Neural cell (in vitro differentiated cells): ENCODE measurements around the gene HCFC1. TPM values are rescaled to one million over a fixed set of nuclear protein-coding genes. Genes with fewer than 3 reads are reported as not detected.

Source experiments
- H2AFZ ChIP-seq: fragments of 200-600, 300-800 bp; sonication (generic), shearing (Covaris generic); 2 replicates; pipeline ENCODE4 v1.6.0; 2014; ENCODE audit warnings: low read depth, mild to moderate bottlenecking, antibody characterized with exemption, low read length, moderate library complexity
- H3F3A ChIP-seq: fragments of 200-600 bp; shearing (Covaris generic); 2 replicates; pipeline ENCODE4 v1.6.1; 2016; ENCODE audit warnings: mild to moderate bottlenecking, moderate library complexity, mixed read lengths, antibody characterized with exemption, low read length; ENCODE audit not compliant: insufficient read depth, poor library complexity, severe bottlenecking
- H3K27ac ChIP-seq: fragments of 200-600, 300-800 bp; sonication (generic), shearing (Covaris generic); 2 replicates; pipeline ENCODE4 v1.5.1; 2014; ENCODE audit warnings: mild to moderate bottlenecking, low read length, moderate library complexity
- H3K27me3 ChIP-seq: fragments of 300-800, 200-600 bp; sonication (generic), shearing (Covaris generic); 2 replicates; pipeline ENCODE4 v1.6.0; 2014; ENCODE audit warnings: mild to moderate bottlenecking, low read depth, low read length, moderate library complexity; ENCODE audit not compliant: insufficient read depth
- H3K36me3 ChIP-seq: fragments of 300-800, 200-600 bp; sonication (generic), shearing (Covaris generic); 2 replicates; pipeline ENCODE4 v1.5.1; 2014; ENCODE audit warnings: mild to moderate bottlenecking, antibody characterized with exemption, low read length, moderate library complexity; ENCODE audit not compliant: insufficient read depth
- H3K4me2 ChIP-seq: fragments of 300-800, 200-600 bp; sonication (generic), shearing (Covaris generic); 2 replicates; pipeline ENCODE4 v1.6.0; 2014; ENCODE audit warnings: mild to moderate bottlenecking, low read length
- H3K4me3 ChIP-seq: fragments of 300-800, 200-600 bp; sonication (generic), shearing (Covaris generic); 2 replicates; pipeline ENCODE4 v1.5.1; 2014; ENCODE audit warnings: mild to moderate bottlenecking, low read length, moderate library complexity
- H3K79me2 ChIP-seq: fragments of 200-600 bp; shearing (Covaris generic); replicated peaks from 2 replicates; pipeline ENCODE4 v1.6.0; 2014; ENCODE audit warnings: mild to moderate bottlenecking, low read length, moderate library complexity; ENCODE audit not compliant: insufficient read depth
- H3K9ac ChIP-seq: fragments of 300-800, 200-600 bp; sonication (generic), shearing (Covaris generic); 2 replicates; pipeline ENCODE4 v1.6.1; 2016; ENCODE audit warnings: mild to moderate bottlenecking, low read length, mixed read lengths
- H3K9me2 ChIP-seq: fragments of 200-600 bp; shearing (Covaris generic); 2 replicates; pipeline ENCODE4 v1.6.1; 2016; ENCODE audit warnings: mild to moderate bottlenecking, low read length, mixed read lengths; ENCODE audit not compliant: insufficient read depth
- H3K9me3 ChIP-seq: fragments of 200-600, 300-800 bp; sonication (generic), shearing (Covaris generic); 2 replicates; pipeline ENCODE4 v1.6.1; 2016; ENCODE audit warnings: mild to moderate bottlenecking, mixed run types, low read length, moderate library complexity, mixed read lengths
- H4K20me1 ChIP-seq: fragments of 200-600 bp; shearing (Covaris generic); 2 replicates; pipeline ENCODE4 v1.6.1; 2016; ENCODE audit warnings: mild to moderate bottlenecking, mixed run types; ENCODE audit not compliant: insufficient read depth
- EP300 ChIP-seq: fragments of 450-650 bp; conservative IDR thresholded peaks from 2 replicates; pipeline ENCODE4 v1.6.1; 2014; ENCODE audit warnings: antibody characterized with exemption, mild to moderate bottlenecking, moderate library complexity; ENCODE audit not compliant: poor library complexity, severe bottlenecking
- EZH2 ChIP-seq: fragments of 200-600, 300-800 bp; shearing (Covaris generic), sonication (generic); IDR thresholded peaks from 2 replicates; pipeline ENCODE4 v1.6.1; 2014; ENCODE audit warnings: antibody characterized with exemption, low read length, borderline replicate concordance, mild to moderate bottlenecking; ENCODE audit not compliant: insufficient read depth, poor library complexity, severe bottlenecking
- MXI1 ChIP-seq: fragments of 450-650 bp; conservative IDR thresholded peaks from 2 replicates; pipeline ENCODE4 v1.6.1; 2014; ENCODE audit warnings: antibody characterized with exemption, mild to moderate bottlenecking; ENCODE audit not compliant: poor library complexity, severe bottlenecking
- POLR2AphosphoS5 ChIP-seq: IDR thresholded peaks from 2 replicates; pipeline ENCODE4 v1.6.1; 2012
- RAD21 ChIP-seq: fragments of 450-650 bp; conservative IDR thresholded peaks from 2 replicates; pipeline ENCODE4 v1.6.1; 2014; ENCODE audit warnings: antibody characterized with exemption, mild to moderate bottlenecking, moderate library complexity
- SMC3 ChIP-seq: fragments of 450-650 bp; conservative IDR thresholded peaks from 2 replicates; pipeline ENCODE4 v1.6.1; 2014; ENCODE audit warnings: antibody characterized with exemption, mild to moderate bottlenecking, moderate library complexity; ENCODE audit not compliant: poor library complexity
- TAF1 ChIP-seq: IDR thresholded peaks from 2 replicates; pipeline ENCODE4 v1.6.1; 2012; ENCODE audit warnings: low read depth
- polyA plus RNA-seq: library from polyadenylated mRNA; depleted of rRNA; stranded (reverse); fragments of >200 nt; gene quantifications from 2 replicates; pipeline ENCODE4 v1.2.3, GENCODE V29; 2014
- TF ChIP-seq, protein P1 (sequence below): IDR thresholded peaks from 2 replicates; pipeline ENCODE4 v1.6.1; 2012; ENCODE audit warnings: borderline replicate concordance
- TF ChIP-seq, protein P2 (sequence below): fragments of 450-650 bp; IDR thresholded peaks from 2 replicates; pipeline ENCODE4 v1.5.1; 2014; ENCODE audit warnings: antibody characterized with exemption, mild to moderate bottlenecking, moderate library complexity; ENCODE audit not compliant: poor library complexity, severe bottlenecking

HCFC1 gene
- polyA plus RNA-seq, 1 donor from 2014 or later: 7.3 TPM

DNA sequence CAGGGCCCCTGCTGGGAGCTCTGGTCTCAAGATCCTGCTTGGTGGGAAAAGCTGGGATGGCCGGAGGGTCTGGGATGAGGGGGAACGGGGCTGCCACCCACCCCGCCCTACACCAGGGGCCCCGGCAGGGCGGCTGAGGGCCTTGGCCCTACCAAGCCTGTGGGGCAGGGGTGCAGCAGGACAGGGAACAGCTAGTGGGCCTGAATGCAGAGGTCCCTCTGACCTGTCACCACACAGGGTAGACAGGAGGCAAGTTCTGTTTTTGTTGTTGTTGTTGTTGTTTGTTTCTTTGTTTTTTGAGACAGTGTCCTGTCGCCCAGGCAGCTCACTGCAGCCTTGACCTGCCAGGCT, 26.8 kb downstream of the HCFC1 start:
- H3K4me2 ChIP-seq: no peak overlapping the region
- no peak overlapping the region for H3K27ac ChIP-seq

DNA sequence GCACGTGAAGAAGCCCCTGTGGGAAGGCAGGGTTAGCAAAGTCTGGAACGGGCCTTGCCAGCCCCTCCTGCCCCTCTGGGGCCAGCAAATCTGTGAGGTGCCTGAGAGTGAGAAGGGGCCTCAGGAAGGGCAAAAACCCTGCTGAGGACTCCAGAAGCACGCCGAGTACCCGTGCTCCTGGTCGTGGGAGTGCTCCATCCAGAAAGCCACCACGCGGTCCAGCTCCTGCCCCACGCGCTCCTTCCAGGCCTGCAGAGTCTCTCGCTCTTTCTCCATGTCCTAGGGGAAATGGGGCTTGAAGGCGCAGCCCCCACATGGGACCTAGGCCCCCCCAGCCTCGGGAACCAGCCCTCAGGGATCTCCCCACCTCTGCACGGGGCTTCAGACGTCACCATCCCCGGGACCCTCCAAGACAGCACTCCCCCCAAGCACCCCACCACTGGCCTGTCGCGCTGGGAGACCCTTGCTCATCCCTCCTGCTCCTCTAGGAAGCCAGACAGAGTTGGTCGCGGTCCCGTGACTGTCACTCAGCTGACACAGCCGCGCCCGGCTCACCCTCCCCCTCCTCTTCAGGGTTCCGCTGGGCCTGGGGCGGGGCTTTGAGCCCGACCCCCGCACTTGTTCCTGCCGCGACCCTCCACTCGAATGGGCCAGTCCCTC, 27.3 kb downstream of the HCFC1 start, which contains the start of gene RENBP:
RENBP (minus strand) TSS at position 504 of the 660 bp plus-strand sequence; CDS start at position 471, 33 bp downstream.
- TF ChIP-seq, protein P1, sequence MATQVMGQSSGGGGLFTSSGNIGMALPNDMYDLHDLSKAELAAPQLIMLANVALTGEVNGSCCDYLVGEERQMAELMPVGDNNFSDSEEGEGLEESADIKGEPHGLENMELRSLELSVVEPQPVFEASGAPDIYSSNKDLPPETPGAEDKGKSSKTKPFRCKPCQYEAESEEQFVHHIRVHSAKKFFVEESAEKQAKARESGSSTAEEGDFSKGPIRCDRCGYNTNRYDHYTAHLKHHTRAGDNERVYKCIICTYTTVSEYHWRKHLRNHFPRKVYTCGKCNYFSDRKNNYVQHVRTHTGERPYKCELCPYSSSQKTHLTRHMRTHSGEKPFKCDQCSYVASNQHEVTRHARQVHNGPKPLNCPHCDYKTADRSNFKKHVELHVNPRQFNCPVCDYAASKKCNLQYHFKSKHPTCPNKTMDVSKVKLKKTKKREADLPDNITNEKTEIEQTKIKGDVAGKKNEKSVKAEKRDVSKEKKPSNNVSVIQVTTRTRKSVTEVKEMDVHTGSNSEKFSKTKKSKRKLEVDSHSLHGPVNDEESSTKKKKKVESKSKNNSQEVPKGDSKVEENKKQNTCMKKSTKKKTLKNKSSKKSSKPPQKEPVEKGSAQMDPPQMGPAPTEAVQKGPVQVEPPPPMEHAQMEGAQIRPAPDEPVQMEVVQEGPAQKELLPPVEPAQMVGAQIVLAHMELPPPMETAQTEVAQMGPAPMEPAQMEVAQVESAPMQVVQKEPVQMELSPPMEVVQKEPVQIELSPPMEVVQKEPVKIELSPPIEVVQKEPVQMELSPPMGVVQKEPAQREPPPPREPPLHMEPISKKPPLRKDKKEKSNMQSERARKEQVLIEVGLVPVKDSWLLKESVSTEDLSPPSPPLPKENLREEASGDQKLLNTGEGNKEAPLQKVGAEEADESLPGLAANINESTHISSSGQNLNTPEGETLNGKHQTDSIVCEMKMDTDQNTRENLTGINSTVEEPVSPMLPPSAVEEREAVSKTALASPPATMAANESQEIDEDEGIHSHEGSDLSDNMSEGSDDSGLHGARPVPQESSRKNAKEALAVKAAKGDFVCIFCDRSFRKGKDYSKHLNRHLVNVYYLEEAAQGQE: no peak
- TF ChIP-seq, protein P2, sequence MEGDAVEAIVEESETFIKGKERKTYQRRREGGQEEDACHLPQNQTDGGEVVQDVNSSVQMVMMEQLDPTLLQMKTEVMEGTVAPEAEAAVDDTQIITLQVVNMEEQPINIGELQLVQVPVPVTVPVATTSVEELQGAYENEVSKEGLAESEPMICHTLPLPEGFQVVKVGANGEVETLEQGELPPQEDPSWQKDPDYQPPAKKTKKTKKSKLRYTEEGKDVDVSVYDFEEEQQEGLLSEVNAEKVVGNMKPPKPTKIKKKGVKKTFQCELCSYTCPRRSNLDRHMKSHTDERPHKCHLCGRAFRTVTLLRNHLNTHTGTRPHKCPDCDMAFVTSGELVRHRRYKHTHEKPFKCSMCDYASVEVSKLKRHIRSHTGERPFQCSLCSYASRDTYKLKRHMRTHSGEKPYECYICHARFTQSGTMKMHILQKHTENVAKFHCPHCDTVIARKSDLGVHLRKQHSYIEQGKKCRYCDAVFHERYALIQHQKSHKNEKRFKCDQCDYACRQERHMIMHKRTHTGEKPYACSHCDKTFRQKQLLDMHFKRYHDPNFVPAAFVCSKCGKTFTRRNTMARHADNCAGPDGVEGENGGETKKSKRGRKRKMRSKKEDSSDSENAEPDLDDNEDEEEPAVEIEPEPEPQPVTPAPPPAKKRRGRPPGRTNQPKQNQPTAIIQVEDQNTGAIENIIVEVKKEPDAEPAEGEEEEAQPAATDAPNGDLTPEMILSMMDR: no peak
- TF ChIP-seq EP300 (no peak), EZH2 (no peak), RAD21 (no peak), MXI1 (no peak), POLR2AphosphoS5 (no peak), TAF1 (no peak), SMC3 (no peak)
- no peak within 1 kb of the TSS for H2AFZ ChIP-seq
- H3K4me3 ChIP-seq: no peak within 1 kb of the TSS
- no peaks in the 10 kb centered on the region for H3K79me2 ChIP-seq
- H4K20me1 ChIP-seq: no peaks in the 10 kb centered on the region
- no peak within 1 kb of the TSS for H3K27ac ChIP-seq
- H3K27me3 ChIP-seq: no peaks in the 10 kb centered on the region
- no peak within 1 kb of the TSS for H3K4me2 ChIP-seq
- no peaks in the 10 kb centered on the region for H3F3A ChIP-seq
- no peaks in the 10 kb centered on the region for H3K9me2 ChIP-seq
- no peak within 1 kb of the TSS for H3K9ac ChIP-seq
- H3K36me3 ChIP-seq: no peaks in the 10 kb centered on the region
- no peaks in the 10 kb centered on the region for H3K9me3 ChIP-seq

More for the DNA sequence above, 26.8 kb downstream of the HCFC1 start:
- no peaks in the 10 kb centered on the region for H3K79me2 ChIP-seq
- H3K27me3 ChIP-seq: no peaks in the 10 kb centered on the region
- H3K9me3 ChIP-seq: no peaks in the 10 kb centered on the region
- no peak overlapping the region for H3K4me3 ChIP-seq
- H3K9ac ChIP-seq: no peak overlapping the region
- H3K9me2 ChIP-seq: no peaks in the 10 kb centered on the region
- H2AFZ ChIP-seq: no peak overlapping the region
- H3F3A ChIP-seq: no peaks in the 10 kb centered on the region
- no peaks in the 10 kb centered on the region for H3K36me3 ChIP-seq
- no peak for TF ChIP-seq RAD21
- TF ChIP-seq, protein P2: no peak
- no peak for TF ChIP-seq SMC3
- TF ChIP-seq EP300: no peak
- TF ChIP-seq EZH2: no peak
- TF ChIP-seq TAF1: no peak
- TF ChIP-seq MXI1: no peak
- TF ChIP-seq POLR2AphosphoS5: no peak
- TF ChIP-seq, protein P1: no peak
- no peaks in the 10 kb centered on the region for H4K20me1 ChIP-seq
